IMR-90 (cell line): ENCODE results near the gene GABPB1. TPM values are rescaled to one million over a fixed set of nuclear protein-coding genes. Genes with fewer than 3 reads are reported as not detected.
"Not testable (repeated sequence)": the region's sequence is repeated elsewhere in the genome, so short reads cannot be mapped to it uniquely, and the experiment has no call there.

Source experiments
- ATAC-seq: fragments of 200-7000 bp; cut with Tn5 transposase; 2 replicates; pipeline ENCODE4 v1.9.1; 2020; ENCODE audit warnings: low read depth, mild to moderate bottlenecking, moderate library complexity
- BruUV-seq: library from RNA; stranded (reverse); fragments of 400-500 nt; replicated peaks from 2 replicates; lab custom pipeline; 2021; lab: Mats Ljungman, UMichigan
- CTCF ChIA-PET: fragments of 300-600 bp; formaldehyde crosslinking; extraction: SDS; loops from one replicate; lab custom pipeline; 2021; ENCODE audit warnings: antibody characterized with exemption; lab: Yijun Ruan, JAX
- POLR2A ChIA-PET: fragments of 300-600 bp; sonication (Branson Sonifier 250); formaldehyde crosslinking; loops from one replicate; lab custom pipeline; 2022; ENCODE audit warnings: antibody characterized with exemption; ENCODE audit not compliant: unreplicated experiment; lab: Charles Lee
- DNase-seq: peaks from one replicate; pipeline ENCODE4 v3.0.0; 2013
- H2AFZ ChIP-seq: replicated peaks from 2 replicates; pipeline ENCODE3; 2013; ENCODE audit warnings: low read length, mild to moderate bottlenecking; ENCODE audit not compliant: poor library complexity
- H2AK5ac ChIP-seq: 2 replicates; pipeline ENCODE4 v1.6.1; 2013; ENCODE audit warnings: low read depth, low read length, inconsistent platforms
- H2AK9ac ChIP-seq: replicated peaks from 2 replicates; pipeline ENCODE3; 2013; ENCODE audit warnings: mild to moderate bottlenecking, low read depth, low read length, moderate library complexity; ENCODE audit not compliant: poor library complexity
- H2BK120ac ChIP-seq: 2 replicates; pipeline ENCODE4 v1.6.1; 2013; ENCODE audit warnings: low read depth, low read length, inconsistent platforms
- H2BK15ac ChIP-seq: 3 replicates; pipeline ENCODE4 v1.6.1; 2013; ENCODE audit warnings: low read depth, low read length, inconsistent platforms
- H2BK20ac ChIP-seq: 2 replicates; pipeline ENCODE4 v1.6.1; 2013; ENCODE audit warnings: low read depth, mild to moderate bottlenecking, inconsistent platforms, low read length, moderate library complexity
- H2BK5ac ChIP-seq: 2 replicates; pipeline ENCODE4 v1.6.1; 2013; ENCODE audit warnings: mild to moderate bottlenecking, low read depth, low read length, inconsistent platforms; ENCODE audit not compliant: poor library complexity, severe bottlenecking
- H3K14ac ChIP-seq: replicated peaks from 2 replicates; pipeline ENCODE4 v1.6.1; 2013; ENCODE audit warnings: low read depth, low read length, inconsistent platforms
- H3K18ac ChIP-seq: 2 replicates; pipeline ENCODE4 v1.6.1; 2013; ENCODE audit warnings: low read depth, low read length, control low read depth
- H3K23ac ChIP-seq: 2 replicates; pipeline ENCODE4 v1.6.1; 2013; ENCODE audit warnings: low read depth, low read length, inconsistent platforms
- H3K27ac ChIP-seq: 2 replicates; pipeline ENCODE4 v1.5.1; 2013; ENCODE audit warnings: mild to moderate bottlenecking, control low read depth, low read length; ENCODE audit not compliant: insufficient read depth
- H3K27me3 ChIP-seq: 2 replicates; pipeline ENCODE4 v1.6.1; 2013; ENCODE audit warnings: low read length; ENCODE audit not compliant: control insufficient read depth, insufficient read depth
- H3K36me3 ChIP-seq: 2 replicates; pipeline ENCODE4 v1.6.1; 2013; ENCODE audit warnings: low read length, mixed read lengths; ENCODE audit not compliant: control insufficient read depth, insufficient read depth
- H3K4ac ChIP-seq: 2 replicates; pipeline ENCODE4 v1.6.1; 2013; ENCODE audit warnings: low read depth, low read length, inconsistent platforms
- H3K4me1 ChIP-seq: 2 replicates; pipeline ENCODE4 v1.6.1; 2013; ENCODE audit warnings: low read length, mixed read lengths; ENCODE audit not compliant: control insufficient read depth, insufficient read depth
- H3K4me2 ChIP-seq: 2 replicates; pipeline ENCODE4 v1.6.1; 2013; ENCODE audit warnings: low read depth, mild to moderate bottlenecking, control low read depth, low read length, moderate library complexity
- H3K4me3 ChIP-seq: 2 replicates; pipeline ENCODE4 v1.5.1; 2013; ENCODE audit warnings: low read depth, mild to moderate bottlenecking, control low read depth, low read length, moderate library complexity; ENCODE audit not compliant: insufficient read depth
- H3K56ac ChIP-seq: 2 replicates; pipeline ENCODE4 v1.6.1; 2013; ENCODE audit warnings: low read length, inconsistent platforms; ENCODE audit not compliant: insufficient read depth; ENCODE audit errors: extremely low read depth
- H3K79me1 ChIP-seq, 2 experiments: 2 replicates each; pipeline ENCODE4 v1.6.1; 2013; ENCODE audit warnings: low read length in 2 of 2, inconsistent platforms in 1 of 2, low read depth in 1 of 2
- H3K9ac ChIP-seq: 2 replicates; pipeline ENCODE4 v1.6.1; 2013; ENCODE audit warnings: low read depth, low read length, control low read depth
- H3K9me1 ChIP-seq: 2 replicates; pipeline ENCODE4 v1.6.1; 2013; ENCODE audit warnings: low read length, inconsistent platforms; ENCODE audit not compliant: insufficient read depth
- H3K9me3 ChIP-seq: 2 replicates; pipeline ENCODE4 v1.6.1; 2013; ENCODE audit warnings: low read length; ENCODE audit not compliant: control insufficient read depth, insufficient read depth
- H4K20me1 ChIP-seq: 2 replicates; pipeline ENCODE4 v1.6.1; 2013; ENCODE audit warnings: low read length, inconsistent platforms; ENCODE audit not compliant: insufficient read depth
- H4K5ac ChIP-seq: 2 replicates; pipeline ENCODE4 v1.6.1; 2013; ENCODE audit warnings: mild to moderate bottlenecking, low read depth, low read length, control low read depth
- H4K8ac ChIP-seq, 2 experiments: 2 replicates each; pipeline ENCODE4 v1.6.1; 2013; ENCODE audit warnings: low read depth in 2 of 2, low read length in 2 of 2, control low read depth in 1 of 2, inconsistent platforms in 1 of 2
- H4K91ac ChIP-seq: 2 replicates; pipeline ENCODE4 v1.6.1; 2013; ENCODE audit warnings: low read depth, low read length, inconsistent platforms; ENCODE audit not compliant: insufficient read depth
- WGBS, 2 experiments: methylation state at CpG; one replicate each; pipeline versions ENCODE4 v1.1.5 to v1.1.7; 2013; ENCODE audit warnings: missing lambda C conversion rate in 2 of 2; ENCODE audit not compliant: insufficient read length in 1 of 2; ENCODE audit errors: extremely low coverage in 2 of 2; 5-methylcytosine and 5-hydroxymethylcytosine counted together
- dilution Hi-C: fragments of 300-500 bp; cut with HindIII; formaldehyde crosslinking; loops from one replicate; pipeline ENCODE4 v1.14.3; 2018; ENCODE audit warnings: low sequenced_read_pairs; ENCODE audit not compliant: unreplicated experiment
- in situ Hi-C: fragments of 300-500 bp; cut with MboI; formaldehyde crosslinking; loops from 3 replicates; pipeline ENCODE4 v1.14.3; 2019; ENCODE audit warnings: low sequenced_read_pairs, inconsistent platforms, mixed read lengths
- intact Hi-C: fragments of 100-400 bp; cut with micrococcal nuclease; formaldehyde crosslinking; loops from 2 replicates; pipeline ENCODE4 v1.10.0; 2022
- polyA plus RNA-seq, 3 experiments: library from polyadenylated mRNA; depleted of rRNA; stranded (reverse); fragments of >200 nt; gene quantifications; 2 replicates each; pipeline ENCODE4 v1.2.3, GENCODE V29; 2012; ENCODE audit warnings: low replicate concordance in 1 of 3
- total RNA-seq: library from RNA; depleted of rRNA; stranded (reverse); fragments of >200 nt; gene quantifications from 2 replicates; pipeline ENCODE4 v1.2.3, GENCODE V29; 2012

Gene GABPB1
- total and polyA plus RNA-seq, 2 of the 4 experiments (the other 2 are of a cell fraction), result 26.3 to 89.3 TPM

DNA sequence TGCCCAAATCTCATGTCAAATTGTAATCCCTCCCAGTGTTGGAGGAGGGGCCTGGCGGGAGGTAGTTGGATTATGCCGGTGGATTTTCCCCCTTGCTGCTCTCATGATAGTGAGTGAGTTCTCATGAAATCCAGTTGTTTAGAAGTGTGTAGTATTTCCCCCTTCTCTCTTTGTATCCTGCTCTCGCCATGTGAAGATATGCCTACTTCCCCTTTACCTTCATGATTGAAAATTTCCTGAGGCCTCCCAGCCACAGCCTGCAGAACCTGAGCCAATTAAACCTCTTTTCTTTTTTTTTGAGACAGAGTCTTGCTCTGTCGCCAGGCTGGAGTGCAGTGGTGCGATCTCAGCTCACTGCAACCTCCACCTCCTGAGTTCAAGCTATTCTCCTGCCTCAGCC lies 27.4 kb upstream of the GABPB1 start:
- H3K79me1 ChIP-seq, H3K9me1 ChIP-seq, H3K14ac ChIP-seq, H4K5ac ChIP-seq, H2AK9ac ChIP-seq, H3K4me3 ChIP-seq, H3K27me3 ChIP-seq, POLR2A ChIA-PET, H3K4me1 ChIP-seq, H2BK120ac ChIP-seq, dilution Hi-C loops, CTCF ChIA-PET, BruUV-seq, H4K8ac ChIP-seq, intact Hi-C loops, in situ Hi-C loops, H4K20me1 ChIP-seq, H3K9me3 ChIP-seq, H3K36me3 ChIP-seq, ATAC-seq, H2BK5ac ChIP-seq, H3K9ac ChIP-seq, H3K4ac ChIP-seq, DNase-seq, H3K27ac ChIP-seq, H3K4me2 ChIP-seq, H2BK20ac ChIP-seq, H4K91ac ChIP-seq, H2AK5ac ChIP-seq, H2AFZ ChIP-seq, H3K23ac ChIP-seq, H3K18ac ChIP-seq, H3K56ac ChIP-seq, H2BK15ac ChIP-seq: not testable (repeated sequence)
- WGBS, 2 experiments, result 100% methylated on average over 1 of the region's 5 CpGs; no CpG with 5 or more reads in 1 of the 2 experiments
